GM12801 (cell line): Measurements from ENCODE around the gene GUK1.

Experiments used
- CTCF ChIP-seq: IDR thresholded peaks from one replicate; pipeline ENCODE4 v1.5.1; 2011; ENCODE audit warnings: control low read depth; ENCODE audit not compliant: insufficient read length; ENCODE audit errors: extremely low read depth

GUK1 gene

GRCh38 chr1:228145463-228146416, 5.7 kb downstream of the GUK1 start:
- TF ChIP-seq CTCF, result no peak

GRCh38 chr1:228146417-228147150, 6.5 kb downstream of the GUK1 start:
- no peak for TF ChIP-seq CTCF

GRCh38 chr1:228147151-228147693, 7.1 kb downstream of the GUK1 start:
- no peak for TF ChIP-seq CTCF

- TF ChIP-seq CTCF, result no peak
Measured at GRCh38 chr1:228147768-228148167, 7.7 kb downstream of the GUK1 start.

- TF ChIP-seq CTCF, result no peak
Measured at GRCh38 chr1:228148196-228148861, 8.2 kb downstream of the GUK1 start.

- TF ChIP-seq CTCF, result no peak
Measured at GRCh38 chr1:228148935-228149405, 8.9 kb downstream of the GUK1 start.
